ENCODE results near the gene SF3B1.

The SF3B1 gene

DNA sequence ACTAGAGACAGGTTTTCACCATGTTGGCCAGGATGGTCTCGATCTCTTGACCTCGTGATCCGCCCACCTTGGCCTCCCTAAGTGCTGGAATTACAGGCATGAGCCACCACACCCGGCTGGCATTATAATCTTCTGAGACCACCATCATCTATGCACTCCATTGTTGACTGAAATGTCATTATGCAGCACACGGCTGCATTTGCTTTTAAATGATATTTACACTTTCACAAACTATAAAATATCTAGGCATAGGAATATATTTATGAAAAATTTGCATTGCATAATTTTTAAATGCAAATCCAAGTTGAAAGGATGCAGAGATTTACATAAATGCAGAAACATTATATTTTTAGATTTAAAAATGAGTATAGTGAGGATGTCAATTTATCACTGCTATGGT, 94.2 kb downstream of the SF3B1 start:
- no peak for DNase-seq (ENCODE audit: low read depth)

All from GM04503 (cell line).